ENCODE results near the gene KDF1.
"Not testable (repeated sequence)": the region's sequence is repeated elsewhere in the genome, so short reads cannot be mapped to it uniquely, and the experiment has no call there.

KDF1 gene

DNA sequence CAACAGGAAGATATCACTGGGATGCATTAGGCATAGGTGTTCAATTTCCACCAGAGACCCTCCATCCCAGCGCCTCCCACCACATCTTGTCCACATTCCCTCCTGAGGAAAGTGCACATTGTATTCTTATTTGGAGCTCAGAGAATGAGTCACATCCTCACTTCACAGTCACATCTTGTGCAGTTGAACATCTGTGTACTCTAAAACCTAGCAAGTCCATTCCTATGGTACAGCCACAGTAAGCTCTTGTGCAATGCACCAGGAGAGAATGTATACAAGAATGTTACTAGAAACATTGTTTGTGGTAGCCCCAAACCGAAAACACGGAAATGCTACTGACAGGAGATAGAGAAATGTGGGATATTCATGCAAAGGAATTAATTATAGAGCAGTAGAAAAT lies 1.6 kb upstream of the KDF1 start:
- DNase-seq (ENCODE audit: low read depth, low spot score): no peak
- H3K4me3 ChIP-seq (ENCODE audit: low read length): no peak overlapping the region

DNA sequence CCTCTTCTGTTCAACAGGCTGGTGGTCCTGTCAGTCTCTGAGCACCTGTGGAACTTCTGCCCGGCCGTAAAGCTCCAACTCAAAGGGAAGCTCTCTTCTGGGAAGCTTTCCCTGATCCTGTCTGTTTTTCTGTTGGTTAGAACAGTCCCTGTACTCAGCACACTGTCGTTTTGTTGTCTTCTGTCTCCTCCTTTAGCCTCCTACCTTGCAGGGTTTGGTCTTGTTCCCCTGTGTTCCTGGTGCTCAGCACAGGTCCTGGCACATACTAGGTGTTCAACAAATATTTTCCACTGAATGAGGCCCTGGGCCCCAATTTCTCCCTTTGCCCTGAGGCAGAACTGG lies 328 bp upstream of the KDF1 start:
- no peak overlapping the region for H3K4me3 ChIP-seq (ENCODE audit: low read length)

DNA sequence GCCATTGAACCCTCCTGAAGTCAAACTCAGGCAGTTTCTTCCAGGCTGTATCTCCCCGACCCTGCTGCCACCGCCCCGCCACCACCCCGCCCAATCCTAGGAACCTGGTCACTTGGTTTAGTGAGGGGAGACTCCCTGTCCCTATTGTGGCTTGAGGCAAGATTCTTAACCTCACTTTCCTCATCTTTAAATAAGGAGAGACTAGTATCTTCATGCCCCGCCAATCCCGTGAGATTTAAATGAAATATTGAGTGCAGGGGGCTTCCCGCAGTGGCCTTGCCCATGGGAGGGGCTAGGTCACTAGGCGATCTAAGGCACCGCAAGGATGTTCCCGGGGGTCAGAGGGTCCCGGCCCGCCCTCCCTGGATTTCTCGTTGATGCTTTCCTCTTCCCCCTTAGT lies 998 bp downstream of the KDF1 start:
- no peak overlapping the region for H3K4me3 ChIP-seq (ENCODE audit: low read length)

More for the DNA sequence above, 328 bp upstream of the KDF1 start:
- no peak for DNase-seq (ENCODE audit: low read depth, low spot score)

GRCh38 chr1:26957306-26957705 lies 3.0 kb downstream of the KDF1 start:
- no peak overlapping the region for H3K4me3 ChIP-seq (ENCODE audit: low read length)
- DNase-seq (ENCODE audit: low read depth, low spot score): no peak

More for the DNA sequence above, 998 bp downstream of the KDF1 start:
- DNase-seq (ENCODE audit: low read depth, low spot score): no peak

DNA sequence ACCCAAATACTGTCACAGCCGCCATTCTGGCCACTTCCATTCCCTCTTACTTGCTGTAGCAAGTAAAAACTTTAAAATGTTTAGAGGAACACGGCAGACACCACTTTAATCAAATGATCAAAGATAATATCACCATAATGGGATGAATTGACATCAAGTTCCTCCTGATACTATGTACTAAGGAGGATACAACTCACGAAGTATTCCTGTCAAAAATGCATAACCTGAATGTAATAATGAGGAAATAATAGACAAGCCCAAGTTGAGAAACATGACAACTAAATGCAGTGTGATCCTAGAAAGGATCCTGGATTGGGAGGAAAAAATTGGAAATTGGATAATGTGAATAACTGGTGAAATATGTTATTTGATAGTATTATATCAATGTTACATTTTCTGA lies 3.9 kb downstream of the KDF1 start:
- no peak overlapping the region for H3K4me3 ChIP-seq (ENCODE audit: low read length)
- no peak for DNase-seq (ENCODE audit: low read depth, low spot score)

DNA sequence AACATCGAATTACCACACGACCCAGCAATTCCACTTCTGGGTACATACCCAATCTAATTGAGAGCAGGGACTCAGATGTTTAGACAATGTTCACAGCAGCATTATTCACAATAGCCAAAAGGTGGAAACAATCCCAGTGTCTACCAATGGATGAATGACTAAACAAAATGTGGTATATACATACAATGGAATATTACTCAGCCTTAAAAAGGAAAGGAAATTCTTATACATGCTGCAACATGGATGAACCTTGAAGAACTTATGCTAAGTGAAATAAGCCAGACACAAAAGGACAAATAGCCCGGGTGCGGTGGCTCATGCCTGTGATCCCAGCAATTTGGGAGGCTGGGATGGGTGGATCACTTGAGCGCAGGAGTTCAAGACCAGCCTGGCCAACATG lies 6.9 kb downstream of the KDF1 start:
- H3K4me3 ChIP-seq (ENCODE audit: low read length): no peak overlapping the region
- DNase-seq (ENCODE audit: low read depth, low spot score): no peak

GRCh38 chr1:26951821-26952497 lies 8.3 kb downstream of the KDF1 start:
- H3K4me3 ChIP-seq (ENCODE audit: low read length): no peak overlapping the region
- DNase-seq (ENCODE audit: low read depth, low spot score): no peak

DNA sequence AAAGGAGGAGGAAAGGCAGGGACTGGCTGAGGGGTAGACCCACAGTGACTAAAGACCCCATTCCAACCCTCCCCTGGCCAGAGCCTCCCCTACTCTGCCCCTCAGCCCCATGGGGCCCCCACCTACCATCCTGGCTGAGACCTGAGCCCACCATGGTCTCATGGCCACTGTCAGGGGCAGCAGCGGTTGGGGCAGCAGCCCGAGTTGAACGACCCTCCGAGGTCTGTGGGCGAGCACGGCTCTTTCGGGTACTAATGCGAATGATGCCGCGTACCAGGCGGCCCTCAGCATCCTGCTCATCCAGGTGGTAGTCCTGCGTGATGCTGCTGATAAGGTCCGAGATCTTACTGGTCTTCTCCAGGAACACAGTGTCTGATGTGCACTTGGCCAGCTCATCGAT lies 9.1 kb downstream of the KDF1 start:
- H3K4me3 ChIP-seq (ENCODE audit: low read length): no peak overlapping the region
- DNase-seq (ENCODE audit: low read depth, low spot score): no peak

GRCh38 chr1:26950602-26951001 lies 9.7 kb downstream of the KDF1 start:
- H3K4me3 ChIP-seq (ENCODE audit: low read length): no peak overlapping the region
- DNase-seq (ENCODE audit: low read depth, low spot score): no peak

DNA sequence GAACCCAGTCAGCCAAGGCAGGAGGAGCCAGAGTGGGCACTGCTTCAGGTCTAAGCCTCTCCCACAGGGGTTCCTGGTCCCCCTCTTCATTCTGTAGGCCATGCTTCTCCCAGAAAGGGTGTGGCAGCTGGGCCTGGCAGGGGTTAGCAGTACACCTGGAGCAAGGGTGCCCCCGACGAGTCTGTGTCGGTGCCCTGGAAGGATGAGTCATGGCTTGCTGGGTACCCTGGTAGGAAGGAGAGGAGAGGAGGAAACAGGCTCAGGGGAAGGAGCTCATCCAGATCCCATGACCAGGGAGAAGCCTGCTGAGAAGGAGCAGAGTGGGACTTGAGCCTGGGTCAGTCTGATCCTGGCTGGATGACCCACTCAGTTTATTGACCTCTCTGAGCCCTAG lies 10.3 kb downstream of the KDF1 start:
- no peak for DNase-seq (ENCODE audit: low read depth, low spot score)
- H3K4me3 ChIP-seq (ENCODE audit: low read length): no peak overlapping the region

GRCh38 chr1:26949266-26949925 lies 10.9 kb downstream of the KDF1 start:
- H3K4me3 ChIP-seq (ENCODE audit: low read length): no peak overlapping the region
- DNase-seq (ENCODE audit: low read depth, low spot score): no peak

- not testable (repeated sequence) for DNase-seq (ENCODE audit: low read depth, low spot score); H3K4me3 ChIP-seq (ENCODE audit: low read length)
These were observed 11.6 kb downstream of the KDF1 start for GRCh38 chr1:26948725-26949057.

DNA sequence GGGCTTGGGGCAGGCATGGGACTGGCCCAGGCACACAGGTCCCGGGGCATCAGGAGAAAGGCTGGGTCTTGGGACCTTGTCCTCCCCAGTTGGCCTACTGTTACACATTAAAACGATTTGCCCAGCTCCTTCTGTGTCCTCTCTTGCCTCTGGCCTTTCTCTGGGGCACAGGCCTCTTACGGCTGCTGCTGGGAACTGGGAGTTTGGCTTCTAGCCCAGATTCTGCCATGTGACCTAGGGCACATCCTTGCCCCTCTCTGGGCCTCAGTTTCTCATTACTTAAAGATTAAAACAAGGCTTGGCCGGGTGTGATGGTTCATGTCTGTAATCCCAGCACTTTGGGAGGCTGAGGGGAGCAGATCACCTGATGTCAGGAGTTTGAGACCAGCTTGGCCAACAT lies 14.0 kb downstream of the KDF1 start:
- no peak for DNase-seq (ENCODE audit: low read depth, low spot score)
- H3K4me3 ChIP-seq (ENCODE audit: low read length): no peak overlapping the region

- H3K4me3 ChIP-seq (ENCODE audit: low read length): no peak overlapping the region
- DNase-seq (ENCODE audit: low read depth, low spot score): no peak
These were observed 14.5 kb downstream of the KDF1 start for GRCh38 chr1:26945728-26946127.

DNA sequence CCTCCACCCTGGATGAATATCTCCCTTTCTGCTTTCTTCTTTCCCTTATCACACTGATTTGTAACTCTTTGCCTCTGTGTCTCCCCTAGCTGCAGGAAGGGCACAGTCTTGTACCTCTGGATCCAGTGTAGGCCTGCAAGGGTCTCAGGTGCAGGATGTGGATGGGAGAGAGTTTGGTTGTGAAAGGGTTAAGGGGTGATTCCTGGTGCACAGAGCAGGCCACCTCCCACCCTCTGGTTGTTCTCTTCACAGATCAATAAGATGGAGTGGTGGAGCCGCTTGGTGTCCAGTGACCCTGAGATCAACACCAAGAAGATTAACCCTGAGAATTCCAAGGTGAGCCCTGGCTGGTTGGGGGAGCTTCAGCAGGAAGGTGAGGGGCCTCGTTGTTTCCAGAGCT lies 15.1 kb downstream of the KDF1 start:
- H3K4me3 ChIP-seq (ENCODE audit: low read length): no peak overlapping the region
- no peak for DNase-seq (ENCODE audit: low read depth, low spot score)

- no peak overlapping the region for H3K4me3 ChIP-seq (ENCODE audit: low read length)
- no peak for DNase-seq (ENCODE audit: low read depth, low spot score)
These were observed 17.6 kb downstream of the KDF1 start for GRCh38 chr1:26942656-26943055.

- DNase-seq (ENCODE audit: low read depth, low spot score): no peak
- H3K4me3 ChIP-seq (ENCODE audit: low read length): no peak overlapping the region
These were observed 19.0 kb downstream of the KDF1 start for GRCh38 chr1:26941311-26941710.

- DNase-seq (ENCODE audit: low read depth, low spot score): no peak
- H3K4me3 ChIP-seq (ENCODE audit: low read length): no peak overlapping the region
These were observed 21.6 kb downstream of the KDF1 start for GRCh38 chr1:26938659-26939025.

- H3K4me3 ChIP-seq (ENCODE audit: low read length): no peak overlapping the region
- no peak for DNase-seq (ENCODE audit: low read depth, low spot score)
These were observed 22.1 kb downstream of the KDF1 start for GRCh38 chr1:26938004-26938658.

DNA sequence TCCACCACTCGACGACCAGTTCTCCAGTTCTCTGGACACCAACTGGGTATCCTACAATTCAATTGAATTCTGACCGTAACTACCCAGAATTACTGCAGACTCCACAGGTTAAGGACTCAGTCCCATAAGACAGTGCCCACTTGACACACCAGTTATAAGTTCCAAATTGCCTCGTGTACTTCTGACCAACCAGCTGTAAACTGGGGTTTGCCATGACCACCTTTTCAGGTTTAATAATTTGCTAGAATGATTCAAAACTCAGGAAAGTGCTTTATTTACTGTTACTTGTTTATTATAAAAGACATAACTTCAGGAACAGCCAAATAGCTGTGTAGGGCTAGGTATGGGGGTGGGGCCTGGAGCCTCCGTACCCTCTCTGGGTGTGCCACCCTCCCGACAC lies 23.4 kb downstream of the KDF1 start:
- H3K4me3 ChIP-seq (ENCODE audit: low read length): no peak overlapping the region
- DNase-seq (ENCODE audit: low read depth, low spot score): no peak

DNA sequence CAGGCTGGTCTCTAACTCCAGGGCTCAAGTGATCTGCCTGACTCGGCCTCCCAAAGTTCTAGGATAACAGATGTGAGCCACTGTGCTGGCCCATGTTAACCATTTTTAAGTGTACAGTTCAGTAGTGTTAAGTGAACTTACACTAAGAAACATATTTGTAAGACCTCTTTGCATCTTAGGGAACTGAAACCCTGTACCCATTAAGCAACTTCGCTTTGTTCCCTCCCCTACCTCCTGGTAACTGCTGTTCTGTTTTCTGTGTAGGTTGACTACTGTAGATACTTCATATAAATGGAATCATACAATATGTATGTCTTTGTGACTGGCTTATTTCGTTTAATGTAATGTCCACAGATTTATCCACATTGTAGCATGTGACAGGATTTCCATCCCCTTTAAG lies 27.7 kb downstream of the KDF1 start:
- DNase-seq (ENCODE audit: low read depth, low spot score): no peak
- no peak overlapping the region for H3K4me3 ChIP-seq (ENCODE audit: low read length)

Measured in Jurkat, Clone E6-1 (cell line).